ENCODE measurements around the gene ZNF575. TPM values are rescaled to one million over a fixed set of nuclear protein-coding genes. Genes with fewer than 3 reads are reported as not detected.

ZNF575 gene
- total RNA-seq, 2 experiments from 2014 or later = 2.0 TPM; not detected in 1

GRCh38 chr19:43485951-43486350 is 47.0 kb upstream of the ZNF575 start:
- no peak overlapping the region for H3K4me3 ChIP-seq (ENCODE audit: low read depth, low read length, poor library complexity, severe bottlenecking)
- ChIA-PET POLR2A (no interaction called here), CTCF (ENCODE audit: unreplicated experiment) (no interaction called here)
- no peak overlapping the region for H2AFZ ChIP-seq (ENCODE audit: low read length)
- no peaks in the 10 kb centered on the region for H3K9me2 ChIP-seq (ENCODE audit: insufficient read depth, low read length)
- intact Hi-C loops (cut with micrococcal nuclease; ENCODE audit: unreplicated experiment) = no loop called here
- H3K9me3 ChIP-seq (ENCODE audit: low read length) = no peaks in the 10 kb centered on the region
- H4K20me1 ChIP-seq (ENCODE audit: insufficient read depth, low read length) = no peaks in the 10 kb centered on the region
- H3K36me3 ChIP-seq (ENCODE audit: insufficient read depth, low read length) = no peaks in the 10 kb centered on the region
- no TSS peak for BruUV-seq (replicated peaks)
- TF ChIP-seq EZH2phosphoT487 (IDR thresholded peaks at IDR 0.05; ENCODE audit: borderline replicate concordance, low read depth, low read length) = no peak
- TF ChIP-seq CTCF (conservative IDR thresholded peaks at IDR 0.05; ENCODE audit: low read length) = no peak
- no peaks in the 10 kb centered on the region for H3K79me2 ChIP-seq (ENCODE audit: insufficient read depth, low read depth, low read length)
- no peak overlapping the region for H3K4me2 ChIP-seq (ENCODE audit: low read length)
- DNase-seq (ENCODE audit: low spot score) = no peak
- no peaks in the 10 kb centered on the region for H3K4me1 ChIP-seq (ENCODE audit: insufficient read depth, low read length, poor library complexity, severe bottlenecking)
- H3K27ac ChIP-seq (ENCODE audit: low read depth, low read length, poor library complexity, severe bottlenecking) = no peak overlapping the region

- Histone ChIP-seq H3K9me3 (ENCODE audit: low read length) (no peaks in the 10 kb centered on the region), H3K27ac (ENCODE audit: low read depth, low read length, poor library complexity, severe bottlenecking) (no peak overlapping the region), H3K79me2 (ENCODE audit: insufficient read depth, low read depth, low read length) (no peaks in the 10 kb centered on the region), H2AFZ (ENCODE audit: low read length) (no peak overlapping the region), H3K4me1 (ENCODE audit: insufficient read depth, low read length, poor library complexity, severe bottlenecking) (no peaks in the 10 kb centered on the region), H3K4me2 (ENCODE audit: low read length) (no peak overlapping the region), H3K4me3 (ENCODE audit: low read depth, low read length, poor library complexity, severe bottlenecking) (no peak overlapping the region), H3K36me3 (ENCODE audit: insufficient read depth, low read length) (no peaks in the 10 kb centered on the region), H3K9me2 (ENCODE audit: insufficient read depth, low read length) (no peaks in the 10 kb centered on the region), H4K20me1 (ENCODE audit: insufficient read depth, low read length) (no peaks in the 10 kb centered on the region)
- ChIA-PET POLR2A (no interaction called here), CTCF (ENCODE audit: unreplicated experiment) (no interaction called here)
- no TSS peak for BruUV-seq (replicated peaks)
- intact Hi-C loops (cut with micrococcal nuclease; ENCODE audit: unreplicated experiment) = no loop called here
- DNase-seq (ENCODE audit: low spot score) = no peak
- TF ChIP-seq EZH2phosphoT487 (IDR thresholded peaks at IDR 0.05; ENCODE audit: borderline replicate concordance, low read depth, low read length) = no peak
- TF ChIP-seq CTCF (conservative IDR thresholded peaks at IDR 0.05; ENCODE audit: low read length) = no peak
These were observed 46.6 kb upstream of the ZNF575 start for GRCh38 chr19:43486412-43486811.

GRCh38 chr19:43488179-43488578 is 44.8 kb upstream of the ZNF575 start:
- no peaks in the 10 kb centered on the region for H3K36me3 ChIP-seq (ENCODE audit: insufficient read depth, low read length)
- H4K20me1 ChIP-seq (ENCODE audit: insufficient read depth, low read length) = no peaks in the 10 kb centered on the region
- no peaks in the 10 kb centered on the region for H3K9me3 ChIP-seq (ENCODE audit: low read length)
- ChIA-PET CTCF (ENCODE audit: unreplicated experiment) (no interaction called here), POLR2A (no interaction called here)
- BruUV-seq (replicated peaks) = no TSS peak
- H3K4me2 ChIP-seq (ENCODE audit: low read length) = no peak overlapping the region
- H3K9me2 ChIP-seq (ENCODE audit: insufficient read depth, low read length) = no peaks in the 10 kb centered on the region
- no peak for DNase-seq (ENCODE audit: low spot score)
- H3K4me1 ChIP-seq (ENCODE audit: insufficient read depth, low read length, poor library complexity, severe bottlenecking) = no peaks in the 10 kb centered on the region
- TF ChIP-seq EZH2phosphoT487 (IDR thresholded peaks at IDR 0.05; ENCODE audit: borderline replicate concordance, low read depth, low read length) = no peak
- TF ChIP-seq CTCF (conservative IDR thresholded peaks at IDR 0.05; ENCODE audit: low read length) = no peak
- H2AFZ ChIP-seq (ENCODE audit: low read length) = no peak overlapping the region
- no peak overlapping the region for H3K4me3 ChIP-seq (ENCODE audit: low read depth, low read length, poor library complexity, severe bottlenecking)
- H3K27ac ChIP-seq (ENCODE audit: low read depth, low read length, poor library complexity, severe bottlenecking) = no peak overlapping the region
- no peaks in the 10 kb centered on the region for H3K79me2 ChIP-seq (ENCODE audit: insufficient read depth, low read depth, low read length)
- intact Hi-C loops (cut with micrococcal nuclease; ENCODE audit: unreplicated experiment) = no loop called here

Measured in OCI-LY7 (cell line).